GM21737 (cell line): ENCODE data around the gene ZHX3.

Experiments used
- ATAC-seq: cut with Tn5 transposase; IDR thresholded peaks from one replicate; pipeline ENCODE4 v1.9.1; 2021; ENCODE audit warnings: mild to moderate bottlenecking, moderate library complexity; ENCODE audit not compliant: unreplicated experiment

The ZHX3 gene

DNA sequence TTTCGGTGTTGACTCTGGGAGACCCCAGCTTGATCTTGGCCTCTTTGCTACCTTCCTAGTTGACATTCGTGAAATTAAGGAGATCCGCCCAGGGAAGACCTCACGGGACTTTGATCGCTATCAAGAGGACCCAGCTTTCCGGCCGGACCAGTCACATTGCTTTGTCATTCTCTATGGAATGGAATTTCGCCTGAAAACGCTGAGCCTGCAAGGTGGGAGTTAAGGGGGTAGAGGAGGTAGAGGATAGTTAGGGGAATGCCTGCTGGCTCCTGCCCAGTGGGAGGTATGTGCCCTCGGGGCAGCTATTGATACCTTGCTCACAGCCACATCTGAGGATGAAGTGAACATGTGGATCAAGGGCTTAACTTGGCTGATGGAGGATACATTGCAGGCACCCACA, 158.0 kb downstream of the ZHX3 start:
- no peak for ATAC-seq

DNA sequence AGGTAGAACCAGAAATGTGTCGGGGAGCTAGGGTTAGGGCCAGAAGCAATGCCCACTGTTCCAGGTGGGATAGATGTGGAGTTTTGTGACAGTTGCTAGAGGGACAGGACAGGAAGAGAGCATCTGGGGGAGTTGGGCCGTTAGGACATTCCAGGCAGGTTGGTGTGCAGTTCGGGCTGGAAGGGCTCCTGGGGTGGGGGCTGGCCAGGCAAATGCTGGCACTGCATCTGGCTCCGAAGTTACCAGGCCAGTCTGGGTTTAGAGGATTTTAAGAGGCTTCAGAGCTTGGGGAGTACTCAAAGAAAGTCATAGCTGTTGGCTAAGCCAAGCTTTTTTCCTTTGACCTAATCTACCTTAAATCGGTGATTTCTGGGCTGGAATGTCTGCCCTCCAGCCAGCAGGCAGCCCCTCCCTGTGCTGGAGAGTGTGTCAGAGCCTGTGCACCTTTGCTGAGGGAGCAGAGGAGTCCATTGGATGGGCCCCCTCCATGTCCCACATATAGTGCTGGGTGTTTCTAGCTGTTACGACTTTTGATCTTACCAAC, 159.4 kb downstream of the ZHX3 start:
- no peak for ATAC-seq

DNA sequence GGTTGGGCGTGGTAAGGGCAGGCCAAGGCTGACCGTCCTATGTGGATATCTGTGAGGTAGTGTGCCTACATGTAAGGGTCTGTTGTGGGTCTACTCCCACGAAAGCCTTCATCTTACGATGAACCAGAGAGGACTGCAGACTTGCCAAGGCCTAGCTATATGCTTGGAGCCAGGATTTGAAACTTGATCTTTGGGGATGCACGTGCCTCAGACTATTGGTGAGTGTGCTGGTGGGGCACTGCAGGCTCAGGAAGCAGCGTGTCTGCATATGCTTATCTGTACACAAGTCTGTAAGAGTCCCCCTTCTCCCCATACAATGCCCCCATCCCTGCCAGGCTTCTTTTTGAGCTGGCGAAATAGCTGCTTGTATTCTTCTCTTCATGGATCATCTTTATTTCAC, 162.3 kb downstream of the ZHX3 start:
- ATAC-seq: no peak

DNA sequence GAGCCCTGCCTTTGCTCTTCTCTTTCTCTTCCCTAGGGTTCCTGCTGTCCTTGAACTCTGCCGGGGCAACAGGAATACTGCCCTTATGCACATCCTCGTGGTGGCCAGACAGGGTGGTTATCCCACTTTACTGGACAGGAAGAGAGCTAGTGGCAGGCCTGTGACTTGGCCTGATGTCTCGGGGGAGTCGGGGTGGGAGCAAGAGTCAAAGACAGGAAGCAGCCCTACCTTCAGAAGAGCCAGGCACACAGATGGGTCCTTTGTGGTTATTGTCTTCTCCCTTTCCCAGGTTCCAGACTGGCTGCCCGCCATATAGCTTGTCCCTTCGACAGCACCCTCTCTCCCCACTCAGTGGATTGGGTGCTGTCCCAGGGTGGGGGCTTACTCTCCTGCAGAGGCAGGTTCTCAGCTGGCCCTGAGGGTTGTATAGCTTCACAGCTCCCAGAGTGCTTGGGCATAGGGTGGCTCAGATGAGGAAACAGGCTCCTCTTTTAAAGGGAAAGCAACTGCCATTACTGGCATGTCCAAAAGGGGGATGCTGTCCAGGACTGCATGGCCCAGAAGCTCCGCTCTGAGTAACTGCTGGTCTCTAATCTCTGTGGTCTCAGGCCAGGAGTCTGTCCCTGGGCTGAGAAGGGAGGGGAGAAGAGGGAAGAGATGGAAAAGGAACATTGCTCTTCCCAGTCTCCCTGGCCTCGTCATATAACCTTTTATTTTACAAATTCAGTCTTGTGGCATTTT, 162.9 kb downstream of the ZHX3 start:
- no peak for ATAC-seq

DNA sequence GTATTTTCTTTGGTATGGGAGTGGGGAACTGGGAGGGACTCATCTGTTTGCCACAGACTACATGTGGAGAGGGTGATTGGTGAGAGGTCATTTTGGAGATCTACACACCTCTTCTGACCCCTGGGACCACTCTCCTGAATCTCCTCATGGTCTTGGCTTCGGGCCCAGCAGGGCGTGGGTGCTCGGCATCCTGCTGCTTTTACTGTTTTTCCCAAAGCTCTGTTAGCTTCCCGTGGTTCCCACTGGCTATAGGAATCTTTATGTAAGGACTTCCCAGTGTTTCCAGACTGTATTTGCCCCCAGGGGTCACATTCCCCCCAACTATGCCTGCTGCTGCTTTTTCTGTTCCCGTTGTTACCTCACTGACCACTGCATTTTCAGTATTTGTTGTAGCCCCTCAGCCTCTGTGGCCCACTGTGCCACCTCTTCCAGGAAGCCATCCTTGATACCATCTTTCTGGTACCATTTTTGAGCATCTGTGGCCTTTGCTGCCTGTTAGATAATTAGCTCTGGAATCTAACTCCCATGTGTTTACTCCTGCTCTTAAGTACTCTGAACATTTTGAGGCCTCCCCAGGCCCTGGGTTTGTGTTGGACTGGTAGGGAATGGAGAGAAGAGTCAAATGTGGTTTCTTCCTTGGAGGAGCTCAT, 165.3 kb downstream of the ZHX3 start:
- ATAC-seq: no peak

DNA sequence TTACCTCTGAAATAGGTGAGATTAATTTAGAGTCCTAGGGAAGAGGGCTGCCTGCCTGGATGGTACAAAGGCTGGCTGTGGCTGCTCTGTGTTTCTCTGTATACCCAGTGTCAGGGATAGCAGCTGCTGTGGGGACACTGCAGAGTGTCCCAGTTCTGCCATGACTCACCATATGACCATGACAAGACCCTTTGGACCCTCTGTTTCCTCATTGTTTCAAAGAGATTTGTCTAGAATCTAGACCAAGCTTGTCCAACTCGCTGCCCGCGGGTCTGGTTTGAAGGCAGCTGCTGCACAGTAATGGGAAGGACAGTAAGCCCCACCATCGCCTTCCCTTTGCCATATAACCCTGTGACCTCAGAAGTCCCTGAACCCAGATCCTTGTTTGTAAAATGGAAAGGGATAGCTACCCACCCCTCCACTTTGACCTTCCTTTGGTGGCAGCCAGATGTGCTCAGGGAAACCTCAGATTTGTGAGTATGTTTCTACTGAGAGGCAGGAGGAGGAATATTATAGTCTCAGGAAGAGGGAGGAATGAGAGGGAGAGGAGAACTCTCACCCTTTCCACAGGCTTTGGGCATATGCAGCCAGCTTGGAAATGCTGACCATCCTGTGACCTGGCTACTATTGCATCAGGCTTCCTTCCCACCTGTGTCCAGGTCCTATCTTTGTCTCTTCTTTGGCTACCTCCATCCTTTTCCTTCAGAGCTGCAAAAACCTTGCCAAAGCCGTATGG, 166.2 kb downstream of the ZHX3 start:
- ATAC-seq: no peak

DNA sequence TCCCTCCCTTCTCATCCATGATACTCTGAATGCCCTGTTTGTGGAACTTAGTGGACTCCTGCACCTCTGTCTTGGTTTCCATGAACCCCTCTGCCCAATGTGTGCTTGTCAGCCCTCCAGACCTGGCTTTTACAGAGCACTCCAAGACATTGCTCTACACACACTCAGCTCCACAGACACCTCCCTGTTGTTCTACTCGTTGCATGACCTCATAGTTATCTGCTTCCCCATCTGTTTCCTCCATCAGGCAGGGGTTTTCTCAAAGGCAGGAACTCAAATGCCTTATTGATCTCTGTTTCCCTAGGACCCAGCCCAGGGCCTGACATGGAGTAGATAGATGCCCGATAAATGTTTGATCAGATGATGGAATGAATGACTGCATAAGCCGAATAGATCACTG, 166.9 kb downstream of the ZHX3 start:
- no peak for ATAC-seq

DNA sequence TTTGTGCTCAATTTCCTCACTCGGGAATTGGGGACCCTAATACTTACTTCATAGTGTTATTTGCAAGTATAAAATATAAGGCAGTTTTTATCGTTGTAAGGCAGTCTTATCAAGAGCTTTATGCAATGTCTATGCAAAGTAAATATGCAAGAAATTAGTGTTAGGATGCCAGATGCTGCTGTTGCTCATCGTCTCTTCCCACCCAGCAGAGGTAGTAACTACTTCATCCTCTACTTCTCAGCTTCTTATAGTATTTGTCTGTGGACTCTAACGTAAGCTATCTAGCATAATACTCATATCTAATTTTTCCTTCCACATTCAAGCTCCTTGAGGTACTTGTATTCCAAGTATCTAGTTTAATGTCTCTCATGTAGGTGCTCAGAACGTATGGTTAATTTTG, 168.6 kb downstream of the ZHX3 start:
- no peak for ATAC-seq

DNA sequence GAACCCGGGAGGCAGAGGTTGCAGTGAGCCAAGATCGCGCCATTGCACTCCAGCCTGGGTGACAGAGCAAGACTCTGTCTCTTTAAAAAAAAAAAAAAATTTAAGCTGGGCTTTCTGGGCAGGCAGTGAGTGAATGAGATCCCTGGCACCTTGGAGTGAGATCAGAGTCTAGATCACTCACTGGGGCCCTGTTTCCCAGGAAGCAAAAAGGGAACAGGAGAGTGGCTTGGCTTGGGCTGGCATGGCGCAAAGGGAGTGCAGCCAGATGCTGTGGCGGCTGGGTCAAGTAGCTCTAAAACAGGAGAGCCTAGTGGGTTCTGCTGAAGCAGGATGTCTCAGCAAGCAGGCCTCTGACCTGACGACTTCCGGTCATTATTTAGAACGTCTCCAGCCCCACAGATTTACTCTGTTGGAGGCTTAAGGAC, 169.8 kb downstream of the ZHX3 start:
- ATAC-seq: no peak

DNA sequence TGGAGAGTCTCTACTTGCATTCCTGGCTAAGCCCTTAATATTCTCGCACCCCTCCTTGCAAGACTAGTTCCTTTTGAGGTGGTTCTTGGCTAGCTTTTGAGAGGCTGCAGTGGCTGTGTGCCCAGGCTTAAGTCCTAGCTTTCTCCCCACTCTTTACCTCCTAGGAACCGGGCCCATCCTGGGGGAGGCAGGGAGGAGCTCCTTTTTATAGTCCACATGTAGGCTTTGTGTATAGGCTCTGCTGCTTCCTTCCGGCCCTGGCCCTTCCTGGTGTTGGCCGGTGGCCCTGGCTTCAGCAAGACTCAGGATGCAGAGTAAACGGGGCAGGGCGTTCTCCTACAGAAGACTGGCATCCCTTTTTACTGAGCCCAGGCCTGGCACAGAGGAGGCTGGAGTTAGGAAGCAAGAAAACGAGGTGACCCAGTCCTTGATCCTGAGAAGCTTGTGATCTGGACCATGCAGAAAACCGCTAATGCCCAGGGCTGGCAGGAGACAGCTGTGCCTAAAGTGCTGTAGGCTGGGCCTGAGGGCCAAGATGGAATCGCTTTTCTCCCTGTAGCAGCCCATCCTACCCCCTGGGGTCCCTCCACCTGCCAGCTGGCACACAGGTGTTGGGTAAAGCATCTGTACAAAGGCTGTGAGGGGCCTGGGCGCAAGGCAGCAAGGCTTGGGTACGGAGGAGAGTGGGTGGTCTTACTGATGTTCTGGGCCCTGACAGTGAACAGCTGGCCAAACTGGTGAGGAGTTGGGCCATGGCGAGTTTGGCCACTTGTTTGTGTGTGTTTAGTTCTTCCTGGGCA, 171.5 kb downstream of the ZHX3 start:
- ATAC-seq: no peak

DNA sequence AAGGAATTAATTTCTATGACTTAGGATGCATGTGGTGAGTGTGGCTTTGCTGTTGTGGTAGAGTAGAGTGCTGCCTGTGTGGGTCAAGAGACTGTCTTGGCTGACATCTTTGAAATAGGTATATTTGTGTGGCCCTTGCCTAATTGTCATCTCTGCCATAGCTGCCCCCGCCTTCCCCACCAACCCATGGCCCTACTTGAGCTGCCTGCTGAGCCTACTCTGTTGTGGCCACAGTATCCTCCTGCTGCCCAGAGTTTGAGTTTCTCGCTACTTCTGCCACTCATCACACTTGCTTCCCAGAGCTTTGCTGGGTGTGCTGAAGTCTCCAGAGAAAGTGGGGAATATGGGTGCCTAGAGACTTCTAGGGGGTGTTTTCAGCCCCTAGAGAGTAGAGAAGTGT, 172.2 kb downstream of the ZHX3 start:
- no peak for ATAC-seq

DNA sequence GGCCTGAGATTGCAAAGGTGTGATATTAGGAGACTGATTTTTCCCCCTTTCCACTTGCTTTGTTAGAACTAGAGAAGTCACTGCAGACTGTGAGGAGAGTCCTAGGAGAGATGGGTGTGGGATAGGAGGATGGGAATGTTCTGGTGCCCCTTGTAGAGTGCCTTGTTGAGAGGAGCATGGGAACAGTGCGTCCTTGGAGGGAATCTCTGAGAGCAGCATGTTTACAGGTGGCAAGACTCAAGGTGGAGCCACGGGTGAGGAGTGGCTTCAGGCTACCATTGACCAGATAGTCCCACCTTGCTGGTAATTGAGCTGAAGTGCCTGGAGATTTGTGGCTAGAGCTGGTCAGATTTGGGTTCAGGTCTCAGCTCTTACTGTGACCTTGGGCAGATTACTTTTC, 174.2 kb downstream of the ZHX3 start:
- no peak for ATAC-seq

DNA sequence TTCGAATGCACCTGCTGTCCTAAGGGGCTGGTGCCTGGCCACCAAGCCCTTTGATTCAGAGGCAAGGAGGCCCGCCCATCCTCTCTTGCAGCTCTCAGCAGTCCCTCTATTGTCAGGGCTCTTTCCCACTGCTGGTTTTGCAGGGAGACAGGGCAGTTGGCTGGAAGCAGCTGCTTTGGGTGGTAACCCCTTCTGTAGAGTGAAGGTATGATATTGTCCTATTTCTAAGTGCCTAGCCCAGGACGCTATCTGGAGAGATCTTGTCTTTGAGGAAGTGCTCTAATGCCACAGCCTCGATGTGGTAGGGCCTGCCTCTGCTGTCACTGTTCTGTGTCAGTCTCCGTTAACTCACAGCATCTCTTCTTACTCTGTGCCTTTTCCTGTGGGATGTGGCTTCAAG, 174.6 kb downstream of the ZHX3 start:
- ATAC-seq: no peak

DNA sequence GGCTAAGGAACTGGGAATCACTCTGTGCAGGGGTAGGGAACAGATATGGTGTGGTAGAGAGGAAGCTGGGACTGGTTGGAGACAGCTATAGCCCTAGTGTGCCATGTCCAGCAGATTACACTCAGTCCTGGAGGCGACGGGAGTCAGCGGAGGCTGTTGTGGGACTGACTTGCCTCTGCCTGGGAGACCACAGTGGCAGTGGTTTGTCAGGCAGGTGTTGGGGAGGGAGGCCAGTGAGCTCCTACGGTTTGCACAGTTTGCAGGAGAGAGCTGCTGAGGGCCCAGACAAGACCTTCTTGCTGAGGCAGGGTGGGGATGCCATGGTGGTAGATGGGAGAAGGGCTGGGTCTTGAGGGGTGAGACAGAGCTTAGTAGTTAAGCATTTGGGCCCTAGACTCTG, 175.3 kb downstream of the ZHX3 start:
- no peak for ATAC-seq

DNA sequence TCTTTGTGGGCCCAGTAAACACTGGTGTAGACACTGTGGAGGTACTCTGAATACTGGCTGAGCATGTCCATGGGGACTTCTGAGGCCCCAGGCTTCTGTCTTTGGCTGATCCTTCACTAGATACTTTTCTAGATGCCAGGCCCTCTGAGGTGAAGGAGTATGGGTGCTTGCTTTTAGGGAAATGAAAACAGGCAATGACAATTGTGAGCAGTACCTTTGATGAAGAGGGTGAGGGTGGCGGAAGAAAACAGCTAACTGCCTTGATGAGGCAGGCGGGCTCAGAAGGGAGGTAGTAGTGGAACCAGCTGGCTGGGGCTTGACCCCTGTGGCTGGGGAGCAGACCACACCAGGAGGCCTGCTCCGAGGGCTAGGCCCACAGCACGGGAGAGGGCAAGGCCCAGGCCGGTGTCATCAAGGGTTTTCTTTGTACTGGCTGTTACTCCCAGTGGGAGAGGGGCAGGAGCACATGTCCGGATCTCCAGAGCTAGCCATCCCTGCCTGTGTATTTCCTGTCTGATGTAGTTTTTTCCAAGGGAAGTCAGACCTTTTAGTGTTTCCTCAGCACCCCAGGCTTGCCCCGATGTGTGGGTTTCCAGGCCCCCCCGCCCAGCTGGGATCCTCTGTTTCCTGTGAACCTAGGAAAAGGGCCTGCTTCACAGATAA, 176.2 kb downstream of the ZHX3 start:
- ATAC-seq: no peak

DNA sequence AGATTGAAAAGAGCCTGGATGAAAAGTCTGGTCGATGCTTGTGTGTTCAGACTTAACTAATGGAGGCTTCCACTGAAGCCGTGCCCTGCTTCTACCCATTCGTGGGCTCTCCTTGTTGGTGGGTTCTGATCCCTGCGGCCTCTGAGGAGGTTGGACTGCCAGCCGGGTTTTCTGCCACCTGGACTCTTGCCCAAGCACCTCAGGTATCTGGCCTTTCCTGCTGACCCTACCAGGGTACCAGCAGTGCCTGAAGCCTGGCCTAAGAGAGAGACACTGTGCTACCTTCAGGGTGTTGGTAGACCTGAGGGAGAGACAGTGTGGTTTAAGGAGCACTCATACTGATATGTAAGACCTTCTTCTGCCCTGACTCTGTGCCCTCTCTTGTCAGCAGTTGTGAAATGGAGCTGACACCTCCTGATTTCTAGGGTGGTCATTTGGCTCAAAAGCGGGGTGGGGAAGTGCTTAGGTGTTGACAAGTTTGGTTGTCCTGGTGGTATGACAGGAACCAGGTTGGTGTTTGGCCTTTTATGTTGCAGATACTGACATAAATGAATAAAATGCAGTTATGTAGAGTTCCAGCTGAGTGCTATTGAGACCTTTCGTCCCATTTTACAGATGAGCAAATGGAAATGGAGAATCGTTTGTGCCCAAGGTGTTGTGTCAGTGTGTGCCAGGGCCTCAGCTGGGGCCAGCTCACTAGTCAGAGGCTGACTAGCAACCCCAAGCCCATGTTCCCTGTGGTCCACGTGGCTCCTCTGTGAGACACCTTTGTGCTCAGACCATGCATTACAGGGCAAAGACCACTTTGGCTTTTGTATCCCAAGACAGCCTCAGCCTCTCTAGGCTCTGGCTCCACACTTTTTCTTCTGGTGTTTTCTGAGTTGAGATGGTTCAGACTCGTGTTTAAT, 177.1 kb downstream of the ZHX3 start:
- ATAC-seq: no peak

DNA sequence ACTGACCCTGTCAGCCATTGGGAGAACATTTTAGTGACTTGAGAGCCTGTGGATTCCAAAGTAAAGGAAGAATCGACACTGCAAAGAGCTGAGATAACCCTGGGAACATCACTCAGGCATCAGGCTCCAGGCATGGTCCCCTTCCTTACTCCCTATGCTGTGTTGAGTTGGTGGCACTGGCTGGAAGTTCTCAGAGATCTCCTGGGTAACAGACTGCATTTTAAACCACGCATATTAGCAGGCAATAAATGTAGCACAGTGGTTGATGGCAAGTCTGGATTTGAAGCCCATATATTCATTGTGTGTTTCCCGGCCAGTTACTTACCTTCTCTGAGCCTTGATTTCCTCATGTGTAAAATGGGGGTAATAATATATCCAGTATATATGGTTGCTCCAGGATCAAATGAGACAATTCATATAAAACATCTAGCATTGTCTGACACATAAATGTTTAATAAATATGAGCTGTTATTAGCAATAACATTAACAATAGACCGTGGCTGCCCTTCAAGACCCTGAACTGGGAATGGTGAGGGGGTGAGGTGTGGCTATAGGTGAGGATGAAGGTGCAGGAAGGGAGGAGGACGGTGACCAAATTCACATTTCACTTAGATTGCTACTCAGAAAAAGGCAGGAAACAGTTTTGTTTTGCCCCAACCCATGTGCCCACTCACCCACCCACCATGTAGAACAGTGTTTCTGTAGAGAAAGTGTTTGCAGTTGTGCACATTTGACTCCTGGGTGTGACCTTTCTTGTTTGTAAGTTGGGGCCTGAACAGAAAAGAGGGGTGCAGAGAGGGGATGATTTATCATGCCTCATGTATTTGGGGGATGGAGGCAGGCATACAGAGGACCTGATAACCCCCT, 178.1 kb downstream of the ZHX3 start:
- no peak for ATAC-seq

DNA sequence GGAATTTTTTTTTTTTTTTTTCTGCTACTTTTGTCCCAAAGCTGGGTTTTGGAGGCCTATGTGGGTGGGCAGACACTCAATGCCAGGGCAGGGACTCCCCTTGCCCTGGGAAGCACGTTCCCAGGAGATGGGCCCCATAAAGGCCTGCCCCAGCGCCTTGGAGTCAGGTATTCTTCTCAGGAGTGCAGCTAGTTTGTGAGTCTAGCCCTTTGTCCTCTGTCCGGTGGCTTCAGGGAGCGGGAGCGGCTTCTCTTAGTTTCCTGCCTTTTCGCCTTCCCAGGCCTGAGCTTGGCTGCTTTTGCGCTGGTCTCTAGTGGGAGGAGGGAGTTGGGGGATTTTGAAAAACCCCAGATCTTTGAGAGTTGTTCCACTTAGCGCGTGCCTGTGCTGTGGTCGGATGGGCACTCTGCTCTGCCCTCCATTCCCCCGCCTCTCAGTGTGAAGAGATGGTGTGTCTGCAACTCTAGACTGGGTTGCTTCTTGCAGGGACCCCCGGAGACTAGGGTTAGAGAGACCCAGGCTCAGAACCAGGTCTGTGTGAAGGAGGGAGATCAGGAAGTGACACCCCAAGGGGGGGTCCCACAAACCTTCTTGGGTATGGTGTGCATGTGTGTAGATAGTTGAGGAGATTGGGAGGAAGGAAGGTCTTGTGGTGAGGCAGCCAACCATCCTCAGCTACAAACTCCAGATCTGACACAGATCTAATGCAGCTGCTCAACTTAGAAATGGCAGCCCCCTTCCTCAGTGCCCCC, 178.9 kb downstream of the ZHX3 start:
- ATAC-seq: no peak
